A549 (cell line): ENCODE results near the gene ZNF280B.

Source experiments
- CTCF ChIP-seq: fragments of >200 bp; sonication (Bioruptor Twin); formaldehyde crosslinking; IDR thresholded peaks from 3 replicates; pipeline ENCODE4 v1.5.1; 2016
- EHMT2 ChIP-seq: fragments of 200-600 bp; sonication (generic); IDR thresholded peaks from 2 replicates; pipeline ENCODE4 v1.6.1; 2016; ENCODE audit warnings: antibody characterized with exemption, low read depth, mild to moderate bottlenecking, moderate library complexity
- TP53 ChIP-seq: fragments of 250-450 bp; sonication (Bioruptor Pico); IDR thresholded peaks from 2 replicates; pipeline ENCODE4 v1.5.0; 2021; ENCODE audit warnings: mild to moderate bottlenecking, moderate library complexity

- no peak for TF ChIP-seq TP53 (CRISPR knock-in tag)
- TF ChIP-seq CTCF = no peak
- no peak for TF ChIP-seq EHMT2
Observed at GRCh38 chr22:22487869-22488597, 20.5 kb downstream of the ZNF280B start.
